DOHH2 (cell line): ENCODE data around the gene OR2AG1.

Experiments
- H3F3A ChIP-seq: fragments of 200-600 bp; sonication (generic), shearing (Covaris generic); 2 replicates; pipeline ENCODE4 v1.6.0; 2016; ENCODE audit warnings: antibody characterized with exemption, mild to moderate bottlenecking; ENCODE audit not compliant: control insufficient read depth, insufficient read depth
- H3K27ac ChIP-seq: fragments of 200-600 bp; sonication (generic); 2 replicates; pipeline ENCODE4 v1.5.1; 2014; ENCODE audit warnings: low read depth, mild to moderate bottlenecking, low read length, moderate library complexity
- H3K27me3 ChIP-seq: fragments of 200-600 bp; sonication (generic); 2 replicates; pipeline ENCODE4 v1.6.1; 2014; ENCODE audit warnings: mild to moderate bottlenecking, low read length, mixed read lengths; ENCODE audit not compliant: control insufficient read depth
- H3K36me3 ChIP-seq: fragments of 200-600 bp; sonication (generic); 2 replicates; pipeline ENCODE4 v1.6.1; 2014; ENCODE audit warnings: mild to moderate bottlenecking, low read length, moderate library complexity, mixed read lengths; ENCODE audit not compliant: control insufficient read depth
- H3K4me1 ChIP-seq: fragments of 200-600 bp; sonication (generic); 2 replicates; pipeline ENCODE4 v1.6.1; 2014; ENCODE audit warnings: mild to moderate bottlenecking, low read length, mixed read lengths; ENCODE audit not compliant: control insufficient read depth
- H3K4me2 ChIP-seq: fragments of 200-600 bp; sonication (generic); 2 replicates; pipeline ENCODE4 v1.6.0; 2014; ENCODE audit warnings: mild to moderate bottlenecking, low read length, moderate library complexity
- H3K4me3 ChIP-seq: fragments of 200-600 bp; sonication (generic); 2 replicates; pipeline ENCODE4 v1.5.1; 2014; ENCODE audit warnings: mild to moderate bottlenecking, low read length, mixed read lengths
- H3K79me2 ChIP-seq: fragments of 200-600 bp; sonication (generic); 2 replicates; pipeline ENCODE4 v1.6.1; 2014; ENCODE audit warnings: mild to moderate bottlenecking, low read length, mixed read lengths; ENCODE audit not compliant: control insufficient read depth
- H3K9me2 ChIP-seq: fragments of 200-600 bp; sonication (generic); replicated peaks from 2 replicates; pipeline ENCODE4 v1.6.1; 2014; ENCODE audit warnings: mild to moderate bottlenecking, low read length, mixed read lengths; ENCODE audit not compliant: control insufficient read depth
- H3K9me3 ChIP-seq: fragments of 200-600 bp; sonication (generic); 2 replicates; pipeline ENCODE4 v1.6.1; 2014; ENCODE audit warnings: antibody characterized with exemption, low read length, mixed read lengths; ENCODE audit not compliant: control insufficient read depth, insufficient read depth
- H4K20me1 ChIP-seq: fragments of 200-600 bp; sonication (generic); 2 replicates; pipeline ENCODE4 v1.6.0; 2014; ENCODE audit warnings: low read depth, mild to moderate bottlenecking, antibody characterized with exemption, low read length, moderate library complexity; ENCODE audit not compliant: control insufficient read depth, insufficient read depth
- EZH2phosphoT487 ChIP-seq: fragments of 200-600 bp; sonication (generic); IDR thresholded peaks from 2 replicates; pipeline ENCODE4 v1.6.1; 2017; ENCODE audit warnings: borderline replicate concordance, mild to moderate bottlenecking, antibody characterized with exemption, low read length, moderate library complexity, mixed read lengths
- TF ChIP-seq, protein P1 (sequence below): fragments of 200-600 bp; sonication (generic); IDR thresholded peaks from one replicate; pipeline ENCODE4 v1.5.1; 2014; ENCODE audit warnings: antibody characterized with exemption, mild to moderate bottlenecking, low read depth, low read length; ENCODE audit not compliant: poor library complexity, severe bottlenecking

The OR2AG1 gene

DNA sequence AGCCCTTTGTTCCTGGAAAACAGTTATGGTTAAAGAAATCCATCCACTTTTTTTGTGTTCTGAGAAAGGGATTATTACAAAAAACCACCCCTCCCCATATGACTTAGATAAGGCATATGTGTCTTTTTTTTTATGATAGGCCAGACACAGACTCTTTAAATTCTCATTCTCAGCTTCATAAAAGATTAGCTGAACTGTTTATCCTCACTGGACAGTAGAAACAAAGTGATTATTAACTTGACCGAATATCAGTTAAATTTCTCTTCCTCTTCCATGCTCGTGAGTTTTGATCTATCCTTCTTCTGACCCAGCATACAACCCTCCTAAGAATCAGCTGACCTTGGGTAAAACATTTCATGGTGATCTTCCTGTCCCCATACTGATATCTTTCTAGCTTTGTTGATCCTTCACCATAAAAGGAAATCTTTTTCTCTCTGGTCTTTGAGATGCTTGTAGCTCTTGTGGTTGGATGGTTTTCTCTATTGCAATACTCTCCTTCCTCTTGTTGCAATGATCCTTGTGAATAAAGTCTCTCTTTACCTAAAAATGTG is 37.3 kb upstream of the OR2AG1 start:
- Histone ChIP-seq H3F3A (no peaks in the 10 kb centered on the region), H3K27me3 (no peaks in the 10 kb centered on the region), H4K20me1 (no peaks in the 10 kb centered on the region), H3K9me2 (no peaks in the 10 kb centered on the region), H3K4me1 (peaks cover 50% of the 10 kb centered on the region), H3K27ac (no peak overlapping the region), H3K4me2 (peak overlapping the region; percentile 67), H3K36me3 (no peaks in the 10 kb centered on the region), H3K4me3 (peak overlapping the region; percentile 50), H3K79me2 (no peaks in the 10 kb centered on the region), H3K9me3 (no peaks in the 10 kb centered on the region)
- no peak for TF ChIP-seq EZH2phosphoT487
- TF ChIP-seq, protein P1, sequence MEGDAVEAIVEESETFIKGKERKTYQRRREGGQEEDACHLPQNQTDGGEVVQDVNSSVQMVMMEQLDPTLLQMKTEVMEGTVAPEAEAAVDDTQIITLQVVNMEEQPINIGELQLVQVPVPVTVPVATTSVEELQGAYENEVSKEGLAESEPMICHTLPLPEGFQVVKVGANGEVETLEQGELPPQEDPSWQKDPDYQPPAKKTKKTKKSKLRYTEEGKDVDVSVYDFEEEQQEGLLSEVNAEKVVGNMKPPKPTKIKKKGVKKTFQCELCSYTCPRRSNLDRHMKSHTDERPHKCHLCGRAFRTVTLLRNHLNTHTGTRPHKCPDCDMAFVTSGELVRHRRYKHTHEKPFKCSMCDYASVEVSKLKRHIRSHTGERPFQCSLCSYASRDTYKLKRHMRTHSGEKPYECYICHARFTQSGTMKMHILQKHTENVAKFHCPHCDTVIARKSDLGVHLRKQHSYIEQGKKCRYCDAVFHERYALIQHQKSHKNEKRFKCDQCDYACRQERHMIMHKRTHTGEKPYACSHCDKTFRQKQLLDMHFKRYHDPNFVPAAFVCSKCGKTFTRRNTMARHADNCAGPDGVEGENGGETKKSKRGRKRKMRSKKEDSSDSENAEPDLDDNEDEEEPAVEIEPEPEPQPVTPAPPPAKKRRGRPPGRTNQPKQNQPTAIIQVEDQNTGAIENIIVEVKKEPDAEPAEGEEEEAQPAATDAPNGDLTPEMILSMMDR, result no peak

DNA sequence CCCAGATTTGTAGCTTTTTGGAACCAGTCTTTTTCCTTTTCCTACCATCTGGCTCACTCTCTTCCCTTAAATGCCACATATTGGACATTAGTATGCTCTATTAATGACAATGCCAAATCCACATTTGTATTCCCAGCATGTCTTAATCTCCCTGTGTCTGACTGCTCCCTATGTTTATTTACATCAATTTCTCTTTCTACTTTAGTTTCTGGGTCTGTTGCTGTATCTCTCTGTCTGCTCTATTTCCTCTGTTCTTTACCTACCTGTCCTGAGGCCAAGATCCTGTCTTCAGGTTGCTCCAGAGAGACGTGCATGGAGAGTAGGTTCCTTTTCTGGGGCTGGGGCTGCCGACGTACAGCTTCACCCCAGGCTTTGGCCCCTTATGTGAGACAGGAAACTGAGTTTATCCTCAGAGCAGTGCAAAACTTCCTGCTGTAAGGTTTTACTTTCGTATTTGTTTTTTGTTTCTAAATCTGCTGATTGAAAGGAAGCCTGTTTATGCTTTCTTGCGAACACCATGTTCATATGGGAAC is 36.7 kb upstream of the OR2AG1 start:
- Histone ChIP-seq H3K27me3 (no peaks in the 10 kb centered on the region), H3K27ac (0 out of 2 replicates have a peak overlapping the region, but pooled peaks have one; percentile 2), H3K4me2 (peak overlapping the region; percentile 67), H3K4me1 (peaks cover 50% of the 10 kb centered on the region), H3K4me3 (peak overlapping the region; percentile 50), H3K9me2 (no peaks in the 10 kb centered on the region), H4K20me1 (no peaks in the 10 kb centered on the region), H3F3A (no peaks in the 10 kb centered on the region), H3K9me3 (no peaks in the 10 kb centered on the region), H3K36me3 (no peaks in the 10 kb centered on the region), H3K79me2 (no peaks in the 10 kb centered on the region)
- TF ChIP-seq, protein P1, result no peak
- no peak for TF ChIP-seq EZH2phosphoT487

DNA sequence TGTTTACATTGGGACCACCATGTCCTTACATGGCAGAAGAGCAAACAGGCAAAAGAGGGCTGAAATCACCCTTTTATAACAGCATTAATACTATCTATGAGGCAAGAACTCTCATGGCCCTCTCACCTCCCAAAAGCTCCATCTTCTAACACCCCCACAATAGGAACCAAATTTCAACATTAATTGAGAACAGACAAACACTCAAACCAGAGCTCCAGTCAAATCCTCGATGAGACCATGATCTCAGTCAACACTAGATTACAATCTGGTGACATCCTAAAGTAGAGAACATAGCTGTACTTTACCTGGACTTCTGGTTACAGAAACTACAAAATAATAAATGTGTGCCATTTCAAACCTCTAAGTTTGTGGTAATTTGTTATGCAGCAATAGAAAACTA is 36.2 kb upstream of the OR2AG1 start:
- Histone ChIP-seq H4K20me1 (no peaks in the 10 kb centered on the region), H3K4me1 (peaks cover 50% of the 10 kb centered on the region), H3K27me3 (no peaks in the 10 kb centered on the region), H3K4me2 (peak overlapping the region; percentile 67), H3K36me3 (no peaks in the 10 kb centered on the region), H3K4me3 (peak overlapping the region; percentile 50), H3K9me2 (no peaks in the 10 kb centered on the region), H3F3A (no peaks in the 10 kb centered on the region), H3K27ac (0 out of 2 replicates have a peak overlapping the region, but pooled peaks have one; percentile 3), H3K79me2 (no peaks in the 10 kb centered on the region), H3K9me3 (no peaks in the 10 kb centered on the region)
- TF ChIP-seq, protein P1, result no peak
- TF ChIP-seq EZH2phosphoT487, result no peak
